ENCODE measurements around the gene ETFA.
A peak's percentile ranks its signal among the peaks of the same experiment; 100 is the strongest.
"Not testable (repeated sequence)": the region's sequence is repeated elsewhere in the genome, so short reads cannot be mapped to it uniquely, and the experiment has no call there.

The ETFA gene

GRCh38 chr15:76270876-76271275, 40.4 kb downstream of the ETFA start:
- DNase-seq: no peak

DNA sequence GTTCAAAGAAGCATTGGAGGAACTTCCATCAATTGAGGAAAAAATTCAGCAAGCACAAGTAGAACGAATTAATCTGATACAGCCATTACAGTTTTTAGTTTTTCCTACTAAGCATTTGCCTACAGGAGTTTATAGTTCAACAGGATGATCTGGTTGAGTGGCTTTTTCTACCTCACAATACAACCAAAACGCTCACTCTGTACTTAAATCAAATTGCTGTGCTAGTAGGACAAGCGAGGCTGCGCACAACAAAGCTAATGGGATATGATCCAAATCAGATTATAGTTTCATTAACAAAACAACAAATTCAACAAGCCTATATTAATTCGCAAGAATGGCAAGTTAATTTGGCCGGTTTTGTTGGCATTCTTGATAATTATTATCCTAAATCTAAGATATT, 44.2 kb downstream of the ETFA start:
- DNase-seq: no peak

- not testable (repeated sequence) for DNase-seq
These were observed 45.5 kb downstream of the ETFA start for GRCh38 chr15:76265769-76266168.

GRCh38 chr15:76260246-76260938, 50.9 kb downstream of the ETFA start:
- no peak for DNase-seq

DNA sequence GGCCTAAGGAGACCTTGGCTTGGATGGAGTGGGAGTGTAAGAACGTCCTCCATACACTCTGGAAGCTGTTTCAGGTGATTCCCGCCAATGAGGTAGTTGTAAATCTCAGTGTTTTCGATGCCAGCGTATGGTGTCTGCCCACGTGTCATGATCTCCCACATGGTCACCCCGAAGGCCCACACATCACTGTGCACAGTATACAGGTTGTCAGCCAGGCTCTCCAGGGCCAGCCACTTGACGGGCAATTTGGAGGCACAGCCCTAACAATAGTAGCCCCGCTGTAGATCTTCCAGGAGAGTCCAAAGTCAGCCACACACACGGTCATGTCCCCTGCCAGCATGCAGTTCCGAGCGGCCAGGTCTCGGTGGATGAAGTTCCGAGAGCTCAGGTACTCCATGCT, 51.9 kb downstream of the ETFA start:
- DNase-seq: no peak

- no peak for DNase-seq
These were observed 52.8 kb downstream of the ETFA start for GRCh38 chr15:76258460-76258859.

- no peak for DNase-seq
These were observed 57.4 kb downstream of the ETFA start for GRCh38 chr15:76253691-76254473.

DNA sequence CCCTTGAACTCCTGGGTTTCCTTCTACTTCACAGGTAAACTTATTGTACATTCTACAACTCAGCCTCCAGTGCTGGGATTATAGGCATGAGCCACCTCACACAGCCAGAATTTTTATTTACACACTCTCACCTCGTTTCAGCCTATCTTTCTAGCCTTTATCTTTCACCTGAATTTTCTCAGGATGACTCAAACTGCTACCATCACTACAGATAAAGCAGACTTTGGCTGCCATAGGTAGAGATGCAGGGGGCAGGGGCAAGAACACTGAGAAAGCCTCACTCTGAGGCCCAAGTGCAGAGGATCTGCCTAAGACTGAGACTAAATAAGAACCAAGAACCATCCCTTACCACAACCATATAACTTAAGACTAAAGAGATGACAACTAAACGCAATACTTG, 59.0 kb downstream of the ETFA start:
- DNase-seq: no peak

GRCh38 chr15:76251717-76252116, 59.6 kb downstream of the ETFA start:
- no peak for DNase-seq

DNA sequence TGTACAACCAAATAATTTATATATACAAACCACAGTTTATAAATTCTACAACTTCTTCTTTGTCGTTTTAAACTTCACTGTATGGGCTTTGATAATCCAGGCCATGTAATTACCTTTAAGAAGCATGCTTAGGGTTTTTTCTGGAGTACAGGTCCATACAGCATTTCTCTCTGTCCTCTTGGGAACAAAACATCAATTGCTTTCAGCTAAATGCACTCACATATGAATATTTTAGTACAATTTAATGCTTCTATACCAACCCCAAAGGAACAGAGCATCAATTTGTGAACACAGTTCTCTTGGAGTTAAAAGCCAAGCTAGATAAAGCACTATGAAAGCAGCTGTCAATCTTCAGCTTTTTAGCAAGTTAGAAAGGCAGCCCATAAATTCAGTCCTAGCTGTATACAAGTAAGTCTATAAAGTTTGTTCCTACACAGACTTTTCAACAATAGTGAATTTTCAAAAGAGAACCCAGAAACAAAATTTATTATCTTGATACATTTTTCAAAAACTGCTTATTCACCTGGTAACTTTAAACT, 66.1 kb downstream of the ETFA start:
- peak; percentile 31 for DNase-seq

GRCh38 chr15:76239786-76240185, 71.5 kb downstream of the ETFA start:
- DNase-seq: peak; percentile 9

GRCh38 chr15:76236350-76236749, 74.9 kb downstream of the ETFA start:
- no peak for DNase-seq

DNA sequence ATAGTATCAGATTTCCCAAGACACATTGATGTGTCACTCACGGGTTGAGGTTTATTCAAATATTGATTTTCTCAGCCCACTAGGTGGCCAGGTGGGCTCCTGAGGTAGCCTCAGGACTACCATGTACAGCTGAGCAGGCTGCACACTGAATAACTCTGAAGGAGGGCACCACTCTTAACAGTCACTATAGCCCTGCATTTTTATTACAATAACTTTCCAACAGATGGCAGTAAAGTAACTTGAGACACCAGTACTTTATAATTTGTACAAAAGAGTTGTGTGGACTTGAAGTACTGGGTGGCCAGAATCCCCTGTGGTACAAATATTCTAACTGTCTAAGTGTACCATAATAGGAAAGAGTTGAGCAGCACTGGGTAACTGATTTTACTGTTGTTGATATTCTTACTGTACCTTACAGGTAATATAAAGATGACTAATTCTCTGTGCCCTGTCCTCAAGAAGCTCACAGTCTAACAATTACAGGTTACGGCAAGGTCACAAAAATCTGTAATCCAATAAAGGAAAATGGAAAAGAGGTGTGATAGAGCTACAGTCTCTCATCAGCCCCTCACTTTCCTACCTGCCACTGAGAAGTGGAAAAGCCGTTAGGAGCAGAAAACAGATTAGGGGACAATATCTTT, 76.0 kb downstream of the ETFA start:
- peak; percentile 32 for DNase-seq

DNA sequence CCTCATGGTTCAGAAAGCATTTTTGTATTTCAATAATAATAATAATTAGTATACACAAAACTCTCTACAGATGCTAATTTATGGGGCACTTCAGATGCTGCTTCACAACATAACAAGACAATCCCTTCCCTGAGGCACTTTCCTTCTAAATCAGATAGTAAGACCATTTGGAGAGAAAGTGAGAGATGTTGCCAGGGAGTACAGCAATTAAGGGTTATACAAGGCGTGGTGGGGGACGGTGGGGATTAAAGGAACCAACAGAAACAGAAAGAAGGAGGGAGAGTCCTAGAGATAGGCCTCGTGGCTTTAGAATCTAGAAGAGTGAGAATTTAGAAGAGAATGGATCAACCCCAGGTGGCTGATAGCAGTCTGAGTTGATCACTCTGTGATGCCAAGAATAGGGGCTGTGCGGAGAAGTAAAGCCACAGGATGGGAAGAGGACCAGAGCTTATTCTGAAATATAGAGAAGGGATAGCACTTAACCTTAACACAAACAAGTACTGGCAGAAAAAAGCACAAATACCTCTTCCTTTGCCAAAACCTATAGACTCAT, 76.9 kb downstream of the ETFA start:
- DNase-seq: no peak

- no peak for DNase-seq
These were observed 77.3 kb downstream of the ETFA start for GRCh38 chr15:76233921-76234320.

- DNase-seq: no peak
These were observed 82.0 kb downstream of the ETFA start for GRCh38 chr15:76229266-76229665.

- DNase-seq: no peak
These were observed 87.7 kb downstream of the ETFA start for GRCh38 chr15:76223521-76223920.

DNA sequence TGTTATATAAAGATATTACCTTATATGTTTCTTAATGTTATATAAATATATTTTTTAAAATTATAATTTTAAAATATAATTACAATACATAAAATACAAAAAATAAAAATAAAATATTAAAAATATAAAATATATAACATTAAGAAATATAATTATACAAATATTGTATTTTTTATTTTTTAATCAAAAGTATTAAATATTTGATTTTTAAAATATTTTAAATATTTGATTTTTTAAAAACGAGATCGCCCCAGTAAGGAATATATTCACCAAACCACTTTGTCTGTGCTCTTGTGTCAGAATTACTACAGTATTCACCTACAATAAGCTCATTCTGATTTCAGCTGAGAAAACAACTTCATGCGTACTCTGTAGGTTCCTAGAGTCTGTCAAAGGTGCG, 89.1 kb downstream of the ETFA start:
- no peak for DNase-seq

- no peak for DNase-seq
These were observed 90.0 kb downstream of the ETFA start for GRCh38 chr15:76221085-76221767.

DNA sequence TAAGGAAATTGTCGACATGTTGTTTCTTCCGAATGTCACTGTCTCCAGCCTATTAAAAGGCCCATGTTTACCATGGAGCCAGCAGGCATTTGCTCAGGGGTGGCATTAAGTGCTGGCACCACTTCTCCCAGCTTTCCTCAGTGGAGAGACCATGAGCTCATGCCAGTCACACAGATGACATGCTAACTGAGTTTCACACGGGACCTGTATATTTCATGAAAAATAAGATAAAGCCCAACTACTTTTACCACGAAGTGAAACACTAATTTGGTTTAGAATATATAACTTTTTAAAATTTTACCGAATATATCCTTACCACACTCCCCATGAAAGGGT, 93.4 kb downstream of the ETFA start:
- DNase-seq: no peak

- peak; percentile 59 for DNase-seq
These were observed 94.0 kb downstream of the ETFA start for GRCh38 chr15:76217029-76217881.

- DNase-seq: no peak
These were observed 95.6 kb downstream of the ETFA start for GRCh38 chr15:76215634-76216033.

Data from retina (tissue), 1 donor.